GM19035 (cell line): Measurements from ENCODE around the gene MYH14.

ENCODE experiments used
- ATAC-seq: cut with Tn5 transposase; IDR thresholded peaks from one replicate; pipeline ENCODE4 v1.9.1; 2021; ENCODE audit not compliant: unreplicated experiment

Gene MYH14

GRCh38 chr19:50255115-50255514 is 51.7 kb downstream of the MYH14 start:
- no peak for ATAC-seq

- no peak for ATAC-seq
Measured at GRCh38 chr19:50257141-50257540, 53.7 kb downstream of the MYH14 start.

GRCh38 chr19:50258918-50259372 is 55.5 kb downstream of the MYH14 start:
- ATAC-seq = no peak

- no peak for ATAC-seq
Measured at GRCh38 chr19:50261446-50261970, 58.1 kb downstream of the MYH14 start.

- no peak for ATAC-seq
Measured at GRCh38 chr19:50263176-50263575, 59.8 kb downstream of the MYH14 start.

- no peak for ATAC-seq
Measured at GRCh38 chr19:50264483-50265186, 61.2 kb downstream of the MYH14 start.

GRCh38 chr19:50266041-50266440 is 62.6 kb downstream of the MYH14 start:
- ATAC-seq = no peak

GRCh38 chr19:50266896-50267295 is 63.5 kb downstream of the MYH14 start:
- no peak for ATAC-seq

- no peak for ATAC-seq
Measured at GRCh38 chr19:50268041-50268440, 64.6 kb downstream of the MYH14 start.

- no peak for ATAC-seq
Measured at GRCh38 chr19:50268501-50268900, 65.1 kb downstream of the MYH14 start.

GRCh38 chr19:50269653-50270052 is 66.2 kb downstream of the MYH14 start:
- ATAC-seq = no peak

- ATAC-seq = no peak
Measured at GRCh38 chr19:50272263-50272897, 69.0 kb downstream of the MYH14 start.

GRCh38 chr19:50273821-50274220 is 70.4 kb downstream of the MYH14 start:
- ATAC-seq = no peak

GRCh38 chr19:50275577-50276368 is 72.4 kb downstream of the MYH14 start:
- ATAC-seq = no peak

GRCh38 chr19:50276370-50277063 is 73.1 kb downstream of the MYH14 start:
- ATAC-seq = no peak

GRCh38 chr19:50277966-50278580 is 74.7 kb downstream of the MYH14 start:
- ATAC-seq = no peak

GRCh38 chr19:50280074-50280473 is 76.7 kb downstream of the MYH14 start:
- ATAC-seq = no peak

GRCh38 chr19:50280983-50281382 is 77.6 kb downstream of the MYH14 start:
- ATAC-seq = no peak

- ATAC-seq = no peak
Measured at GRCh38 chr19:50281491-50281890, 78.1 kb downstream of the MYH14 start.

GRCh38 chr19:50285833-50286232 is 82.4 kb downstream of the MYH14 start:
- ATAC-seq = no peak

- no peak for ATAC-seq
Measured at GRCh38 chr19:50286443-50286842, 83.0 kb downstream of the MYH14 start.
